Epithelial cell of esophagus (primary cell): ENCODE data around the gene CLDN11.

Experiments used
- DNase-seq: peaks from one replicate; pipeline ENCODE4 v3.0.0; 2010; ENCODE audit warnings: low read depth
- H3K4me3 ChIP-seq: 2 replicates; pipeline ENCODE4 v1.5.1; 2011; ENCODE audit warnings: mild to moderate bottlenecking, low read length, control low read depth
- CTCF ChIP-seq: IDR thresholded peaks from 2 replicates; pipeline ENCODE4 v1.5.1; 2011; ENCODE audit warnings: low read depth, mild to moderate bottlenecking, low read length, control low read depth, inconsistent platforms; ENCODE audit not compliant: insufficient read depth; ENCODE audit errors: missing control alignments

The CLDN11 gene

GRCh38 chr3:170476291-170476690 lies 57.6 kb downstream of the CLDN11 start:
- TF ChIP-seq CTCF: no peak
- DNase-seq: peak; percentile 11
- H3K4me3 ChIP-seq: no peak overlapping the region

- DNase-seq: peak; percentile 41
- H3K4me3 ChIP-seq: no peak overlapping the region
- no peak for TF ChIP-seq CTCF
These were observed 58.7 kb downstream of the CLDN11 start for GRCh38 chr3:170477395-170477794.

GRCh38 chr3:170480111-170480510 lies 61.4 kb downstream of the CLDN11 start:
- TF ChIP-seq CTCF: no peak
- no peak for DNase-seq
- no peak overlapping the region for H3K4me3 ChIP-seq

GRCh38 chr3:170482199-170482598 lies 63.5 kb downstream of the CLDN11 start:
- no peak overlapping the region for H3K4me3 ChIP-seq
- peak; percentile 42 for DNase-seq
- no peak for TF ChIP-seq CTCF

GRCh38 chr3:170483485-170484262 lies 65.0 kb downstream of the CLDN11 start:
- peak; percentile 17 for DNase-seq
- no peak overlapping the region for H3K4me3 ChIP-seq
- TF ChIP-seq CTCF: peak; percentile 20
